Ishikawa (cell line): Measurements from ENCODE around the gene RNF20.

Experiments used
- CREB1 ChIP-seq: IDR thresholded peaks from 2 replicates; pipeline ENCODE4 v1.6.1; 2012; ENCODE audit warnings: low read depth
- EGR1 ChIP-seq: IDR thresholded peaks from 2 replicates; pipeline ENCODE4 v1.6.1; 2012
- EP300 ChIP-seq: IDR thresholded peaks from 2 replicates; pipeline ENCODE4 v1.6.1; 2012; ENCODE audit warnings: borderline replicate concordance
- FOXM1 ChIP-seq: IDR thresholded peaks from 2 replicates; pipeline ENCODE4 v1.6.1; 2012; ENCODE audit warnings: low read depth, borderline replicate concordance
- MAX ChIP-seq: IDR thresholded peaks from 2 replicates; pipeline ENCODE4 v1.6.1; 2012
- NFIC ChIP-seq: IDR thresholded peaks from 2 replicates; pipeline ENCODE4 v1.6.1; 2012
- RAD21 ChIP-seq: IDR thresholded peaks from 2 replicates; pipeline ENCODE4 v1.6.1; 2012; ENCODE audit warnings: low read depth
- REST ChIP-seq: IDR thresholded peaks from 2 replicates; pipeline ENCODE4 v1.6.1; 2012; ENCODE audit warnings: low read depth, mild to moderate bottlenecking
- TCF12 ChIP-seq: IDR thresholded peaks from 2 replicates; pipeline ENCODE4 v1.6.1; 2012; ENCODE audit warnings: low read depth
- USF1 ChIP-seq: IDR thresholded peaks from 2 replicates; pipeline ENCODE4 v1.6.1; 2012
- YY1 ChIP-seq: IDR thresholded peaks from 2 replicates; pipeline ENCODE4 v1.6.1; 2012; ENCODE audit warnings: low read depth

GRCh38 chr9:101592788-101593187, 59.1 kb downstream of the RNF20 start:
- TF ChIP-seq EP300 (no peak), RAD21 (no peak), CREB1 (no peak), TCF12 (no peak), FOXM1 (no peak), EGR1 (no peak), MAX (no peak), REST (no peak), USF1 (no peak), NFIC (no peak), YY1 (no peak)
